ENCODE results near the gene ASTN2. TPM values are rescaled to one million over a fixed set of nuclear protein-coding genes. Genes with fewer than 3 reads are reported as not detected.

Gene ASTN2
- polyA plus RNA-seq, 1 experiment: 12.8 TPM

- Histone ChIP-seq H3K27me3 (ENCODE audit: control insufficient read depth, insufficient read depth, low read length) (no peaks in the 10 kb centered on the region), H3K36me3 (ENCODE audit: control insufficient read depth, insufficient read depth, low read length) (no peaks in the 10 kb centered on the region), H3K4me3 (ENCODE audit: low read depth, low read length) (no peak overlapping the region)
- ChIA-PET POLR2A (no interaction called here), CTCF (interaction anchor here (1.6 kb wide), 1 partner anchor 10 kb away, joined by 3 read pairs; no protein-coding TSS in a partner anchor)
- TF ChIP-seq CTCF (IDR thresholded peaks at IDR 0.05; ENCODE audit: insufficient read depth, low read depth, low read length): no peak
- no peak for DNase-seq (ENCODE audit: low read depth)
These were observed 20.2 kb downstream of the ASTN2 start for GRCh38 chr9:117394655-117395054.

- no peak for TF ChIP-seq CTCF (IDR thresholded peaks at IDR 0.05; ENCODE audit: insufficient read depth, low read depth, low read length)
- Histone ChIP-seq H3K36me3 (ENCODE audit: control insufficient read depth, insufficient read depth, low read length) (no peaks in the 10 kb centered on the region), H3K4me3 (ENCODE audit: low read depth, low read length) (no peak overlapping the region), H3K27me3 (ENCODE audit: control insufficient read depth, insufficient read depth, low read length) (no peaks in the 10 kb centered on the region)
- ChIA-PET CTCF (interaction anchor here (0.9 kb wide), 1 partner anchor 19 kb away, joined by 3 read pairs; no protein-coding TSS in a partner anchor), POLR2A (no interaction called here)
- DNase-seq (ENCODE audit: low read depth): no peak
These were observed 21.9 kb downstream of the ASTN2 start for GRCh38 chr9:117392992-117393391.

- CTCF ChIA-PET: no interaction called here
- no peak for TF ChIP-seq CTCF (IDR thresholded peaks at IDR 0.05; ENCODE audit: insufficient read depth, low read depth, low read length)
- POLR2A ChIA-PET: no interaction called here
- DNase-seq (ENCODE audit: low read depth): no peak
- Histone ChIP-seq H3K27me3 (ENCODE audit: control insufficient read depth, insufficient read depth, low read length) (no peaks in the 10 kb centered on the region), H3K4me3 (ENCODE audit: low read depth, low read length) (no peak overlapping the region), H3K36me3 (ENCODE audit: control insufficient read depth, insufficient read depth, low read length) (no peaks in the 10 kb centered on the region)
These were observed 27.4 kb downstream of the ASTN2 start for GRCh38 chr9:117387422-117387821.

- no peak for TF ChIP-seq CTCF (IDR thresholded peaks at IDR 0.05; ENCODE audit: insufficient read depth, low read depth, low read length)
- H3K4me3 ChIP-seq (ENCODE audit: low read depth, low read length): no peak overlapping the region
- no peaks in the 10 kb centered on the region for H3K36me3 ChIP-seq (ENCODE audit: control insufficient read depth, insufficient read depth, low read length)
- CTCF ChIA-PET: no interaction called here
- H3K27me3 ChIP-seq (ENCODE audit: control insufficient read depth, insufficient read depth, low read length): no peaks in the 10 kb centered on the region
- POLR2A ChIA-PET: no interaction called here
- no peak for DNase-seq (ENCODE audit: low read depth)
These were observed 35.5 kb downstream of the ASTN2 start for GRCh38 chr9:117379341-117379740.

GRCh38 chr9:117377046-117377445, 37.8 kb downstream of the ASTN2 start:
- no peak overlapping the region for H3K4me3 ChIP-seq (ENCODE audit: low read depth, low read length)
- CTCF ChIA-PET: no interaction called here
- DNase-seq (ENCODE audit: low read depth): no peak
- POLR2A ChIA-PET: no interaction called here
- H3K36me3 ChIP-seq (ENCODE audit: control insufficient read depth, insufficient read depth, low read length): no peaks in the 10 kb centered on the region
- TF ChIP-seq CTCF (IDR thresholded peaks at IDR 0.05; ENCODE audit: insufficient read depth, low read depth, low read length): no peak
- H3K27me3 ChIP-seq (ENCODE audit: control insufficient read depth, insufficient read depth, low read length): no peaks in the 10 kb centered on the region
